ENCODE results near the gene B4GALNT3. TPM values are rescaled to one million over a fixed set of nuclear protein-coding genes. Genes with fewer than 3 reads are reported as not detected.

B4GALNT3 gene
- total RNA-seq, 1 experiment from 2014 or later: 23.3 TPM

- H2BK5ac ChIP-seq (ENCODE audit: insufficient read length, low read length): no peak overlapping the region
- no peak overlapping the region for H3K56ac ChIP-seq (ENCODE audit: insufficient read length, low read depth, low read length)
- H3K27me3 ChIP-seq (ENCODE audit: insufficient read depth, low read length): no peaks in the 10 kb centered on the region
- no peaks in the 10 kb centered on the region; a peak in 1 of 7 replicates for H3K36me3 Mint-ChIP-seq (ENCODE audit: insufficient read depth in 1 of 3, low read depth in 3 of 3)
- no peak overlapping the region for H2BK120ac ChIP-seq (ENCODE audit: low read depth, low read length, poor library complexity, severe bottlenecking)
- H3K4ac ChIP-seq (ENCODE audit: low read depth, low read length): no peak overlapping the region
- no peak overlapping the region for H2AK5ac ChIP-seq (ENCODE audit: insufficient read length, low read length)
- H3K9me3 Mint-ChIP-seq: no peaks in the 10 kb centered on the region
- no peaks in the 10 kb centered on the region for H3K9me3 ChIP-seq (ENCODE audit: control insufficient read depth, low read depth, low read length)
- no peak overlapping the region for H3K18ac ChIP-seq (ENCODE audit: insufficient read length, low read depth, low read length)
- H3K4me1 ChIP-seq (ENCODE audit: insufficient read depth, low read length): no peaks in the 10 kb centered on the region
- H3K27me3 Mint-ChIP-seq (ENCODE audit: low read depth): peaks cover 2% of the 10 kb centered on the region
- no peak overlapping the region for H3K14ac ChIP-seq (ENCODE audit: insufficient read depth, low read length)
- H3K4me1 Mint-ChIP-seq: peaks cover 2 to 4% of the 10 kb centered on the region in 2 experiments; a peak in 2 of 4 replicates
- no peak overlapping the region for H3K27ac ChIP-seq (ENCODE audit: insufficient read length, low read depth, low read length)
- no peak overlapping the region for H4K91ac ChIP-seq (ENCODE audit: insufficient read length, low read depth, low read length)
- no peaks in the 10 kb centered on the region for H3K23me2 ChIP-seq (ENCODE audit: insufficient read length, low read depth, low read length, poor library complexity, severe bottlenecking)
- DNase-seq: no peak
- no peak overlapping the region for H3T11ph ChIP-seq (ENCODE audit: low read length)
- H3K9ac ChIP-seq (ENCODE audit: extremely low read depth, insufficient read length, low read length): no peak overlapping the region
- no peak overlapping the region for H2BK15ac ChIP-seq (ENCODE audit: low read depth, low read length)
- no peak overlapping the region for H2BK12ac ChIP-seq (ENCODE audit: insufficient read length, low read depth, low read length)
- no CpG with 5 or more reads among the region's 7 CpGs for WGBS (ENCODE audit: extremely low coverage, insufficient read length, low lambda C conversion rate)
- no peaks in the 10 kb centered on the region for H3K79me1 ChIP-seq (ENCODE audit: insufficient read depth, low read depth, low read length, poor library complexity, severe bottlenecking)
- no peaks in the 10 kb centered on the region for H3K79me2 ChIP-seq (ENCODE audit: insufficient read depth, low read length)
- no peak overlapping the region; a peak in 1 of 5 replicates for H3K4me3 Mint-ChIP-seq
- no peak overlapping the region for H3K4me2 ChIP-seq (ENCODE audit: insufficient read depth, insufficient read length, low read length)
- H3K27ac Mint-ChIP-seq: no peak overlapping the region
- no peak overlapping the region for H3K23ac ChIP-seq (ENCODE audit: insufficient read length, low read depth, low read length)
- no peak overlapping the region for H4K8ac ChIP-seq (replicated peaks; ENCODE audit: insufficient read length, low read depth, low read length)
- no peak overlapping the region for H2AFZ ChIP-seq (ENCODE audit: low read length)
- TF ChIP-seq CTCF (conservative IDR thresholded peaks at IDR 0.05): no peak
- H4K20me1 ChIP-seq (ENCODE audit: control insufficient read depth, insufficient read depth, insufficient read length): no peaks in the 10 kb centered on the region
- H4K5ac ChIP-seq (ENCODE audit: insufficient read length, low read depth, low read length): no peak overlapping the region
- H2BK20ac ChIP-seq (ENCODE audit: low read depth, low read length, poor library complexity, severe bottlenecking): no peak overlapping the region
Observed at GRCh38 chr12:563787-564298, 104.1 kb downstream of the B4GALNT3 start.

Measured in H9 (cell line).